ENCODE results near the gene PRR18. TPM values are rescaled to one million over a fixed set of nuclear protein-coding genes. Genes with fewer than 3 reads are reported as not detected.
A peak's percentile ranks its signal among the peaks of the same experiment; 100 is the strongest.

Gene PRR18
- total RNA-seq, 1 donor from 2014 or later: 0.80 TPM

- no peak for DNase-seq (ENCODE audit: extremely low spot score, unreplicated experiment)
- peaks cover 14% of the 10 kb centered on the region for H3K36me3 Mint-ChIP-seq
- peaks cover 18% of the 10 kb centered on the region for H3K4me1 Mint-ChIP-seq (ENCODE audit: unreplicated experiment)
- no peaks in the 10 kb centered on the region for H3K9me3 Mint-ChIP-seq
- no peaks in the 10 kb centered on the region for H3K27me3 Mint-ChIP-seq
- no peak overlapping the region for H3K4me3 Mint-ChIP-seq
- TF ChIP-seq CTCF (conservative IDR thresholded peaks at IDR 0.05): no peak
- H3K27ac Mint-ChIP-seq: no peak overlapping the region
Observed at GRCh38 chr6:166331503-166332415, 23.6 kb upstream of the PRR18 start.

- peaks cover 18% of the 10 kb centered on the region for H3K4me1 Mint-ChIP-seq (ENCODE audit: unreplicated experiment)
- TF ChIP-seq CTCF (conservative IDR thresholded peaks at IDR 0.05): peak; percentile 53
- DNase-seq (ENCODE audit: extremely low spot score, unreplicated experiment): no peak
Observed at GRCh38 chr6:166330612-166331011, 22.4 kb upstream of the PRR18 start.

GRCh38 chr6:166325383-166326042 lies 17.3 kb upstream of the PRR18 start:
- Mint-ChIP-seq H3K4me3 (no peak overlapping the region), H3K27ac (no peak overlapping the region), H3K36me3 (peaks cover 8% of the 10 kb centered on the region), H3K9me3 (no peaks in the 10 kb centered on the region), H3K27me3 (no peaks in the 10 kb centered on the region), H3K4me1 (ENCODE audit: unreplicated experiment) (peaks cover under 1% of the 10 kb centered on the region)
- no peak for TF ChIP-seq CTCF (conservative IDR thresholded peaks at IDR 0.05)
- DNase-seq (ENCODE audit: extremely low spot score, unreplicated experiment): no peak

More at GRCh38 chr6:166330612-166331011, 22.4 kb upstream of the PRR18 start:
- Mint-ChIP-seq H3K27ac (no peak overlapping the region), H3K4me3 (no peak overlapping the region), H3K9me3 (no peaks in the 10 kb centered on the region), H3K36me3 (peaks cover 14% of the 10 kb centered on the region), H3K27me3 (no peaks in the 10 kb centered on the region)

GRCh38 chr6:166323395-166323794 lies 15.2 kb upstream of the PRR18 start:
- Mint-ChIP-seq H3K27me3 (no peaks in the 10 kb centered on the region), H3K4me3 (no peak overlapping the region), H3K9me3 (no peaks in the 10 kb centered on the region), H3K36me3 (peaks cover 16% of the 10 kb centered on the region), H3K4me1 (ENCODE audit: unreplicated experiment) (peaks cover 6% of the 10 kb centered on the region), H3K27ac (no peak overlapping the region)
- TF ChIP-seq CTCF (conservative IDR thresholded peaks at IDR 0.05): no peak
- peak; percentile 8 for DNase-seq (ENCODE audit: extremely low spot score, unreplicated experiment)

- no peaks in the 10 kb centered on the region for H3K27me3 Mint-ChIP-seq
- DNase-seq (ENCODE audit: extremely low spot score, unreplicated experiment): peak; percentile 47
- no peak for TF ChIP-seq CTCF (conservative IDR thresholded peaks at IDR 0.05)
- H3K4me1 Mint-ChIP-seq (ENCODE audit: unreplicated experiment): peaks cover 6% of the 10 kb centered on the region
- H3K36me3 Mint-ChIP-seq: peaks cover 10% of the 10 kb centered on the region
- H3K4me3 Mint-ChIP-seq: no peak overlapping the region
- no peaks in the 10 kb centered on the region for H3K9me3 Mint-ChIP-seq
- no peak overlapping the region for H3K27ac Mint-ChIP-seq
Observed at GRCh38 chr6:166318649-166319600, 10.7 kb upstream of the PRR18 start.
